HG03457 (cell line): ENCODE measurements around the gene JPH3.

Source experiments
- ATAC-seq: cut with Tn5 transposase; IDR thresholded peaks from one replicate; pipeline ENCODE4 v1.9.1; 2021; ENCODE audit warnings: moderate number of reproducible peaks; ENCODE audit not compliant: unreplicated experiment

Gene JPH3

GRCh38 chr16:87598431-87598830 is 3.9 kb upstream of the JPH3 start:
- ATAC-seq = no peak

DNA sequence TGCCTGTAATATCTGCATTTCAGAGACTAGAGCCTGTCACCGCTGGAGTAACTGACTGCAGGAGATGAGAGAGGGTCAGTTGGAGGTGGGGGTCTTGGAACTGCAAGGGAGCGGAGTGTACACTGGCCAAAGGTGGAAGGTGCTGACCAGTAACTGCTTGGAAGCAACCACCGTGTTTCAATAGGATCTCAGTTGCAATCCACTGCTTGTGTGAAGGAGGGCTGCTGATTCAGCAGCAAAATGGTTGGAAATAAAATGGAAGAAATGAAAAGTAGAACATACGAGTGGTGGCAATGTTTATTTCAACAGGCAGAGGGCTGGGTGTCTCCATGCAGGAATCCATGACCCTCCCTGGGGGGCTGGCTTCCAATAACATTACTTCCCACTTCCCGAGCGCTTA is 2.1 kb upstream of the JPH3 start:
- no peak for ATAC-seq

DNA sequence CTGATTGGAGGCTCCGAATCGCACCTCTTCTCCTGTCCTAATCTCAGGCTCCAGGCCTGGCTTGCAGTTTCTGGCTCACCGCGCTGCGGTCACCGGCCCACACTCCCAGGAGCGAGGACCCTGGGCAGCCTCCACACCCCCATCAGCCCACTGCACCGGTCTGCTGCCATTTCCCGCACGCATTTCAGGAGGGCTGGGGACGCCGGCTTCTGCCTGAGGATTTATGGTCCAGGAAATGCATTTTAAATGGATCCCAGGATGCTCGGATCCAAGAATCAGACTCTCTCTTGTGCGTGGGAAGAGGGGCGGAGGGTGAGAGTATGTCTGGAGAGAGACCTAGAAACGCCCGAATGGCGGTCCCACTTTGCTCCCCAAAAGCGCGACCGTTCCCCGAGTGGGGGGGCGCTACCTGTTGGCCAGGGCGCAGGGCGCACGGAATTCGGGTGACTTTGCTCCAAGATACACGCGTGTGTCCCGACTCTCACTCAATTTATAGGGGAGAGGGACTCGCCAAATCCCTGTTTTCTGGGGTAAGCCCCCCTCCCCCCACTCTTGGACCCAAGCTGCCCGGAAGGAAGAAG is 817 bp upstream of the JPH3 start:
- no peak for ATAC-seq

DNA sequence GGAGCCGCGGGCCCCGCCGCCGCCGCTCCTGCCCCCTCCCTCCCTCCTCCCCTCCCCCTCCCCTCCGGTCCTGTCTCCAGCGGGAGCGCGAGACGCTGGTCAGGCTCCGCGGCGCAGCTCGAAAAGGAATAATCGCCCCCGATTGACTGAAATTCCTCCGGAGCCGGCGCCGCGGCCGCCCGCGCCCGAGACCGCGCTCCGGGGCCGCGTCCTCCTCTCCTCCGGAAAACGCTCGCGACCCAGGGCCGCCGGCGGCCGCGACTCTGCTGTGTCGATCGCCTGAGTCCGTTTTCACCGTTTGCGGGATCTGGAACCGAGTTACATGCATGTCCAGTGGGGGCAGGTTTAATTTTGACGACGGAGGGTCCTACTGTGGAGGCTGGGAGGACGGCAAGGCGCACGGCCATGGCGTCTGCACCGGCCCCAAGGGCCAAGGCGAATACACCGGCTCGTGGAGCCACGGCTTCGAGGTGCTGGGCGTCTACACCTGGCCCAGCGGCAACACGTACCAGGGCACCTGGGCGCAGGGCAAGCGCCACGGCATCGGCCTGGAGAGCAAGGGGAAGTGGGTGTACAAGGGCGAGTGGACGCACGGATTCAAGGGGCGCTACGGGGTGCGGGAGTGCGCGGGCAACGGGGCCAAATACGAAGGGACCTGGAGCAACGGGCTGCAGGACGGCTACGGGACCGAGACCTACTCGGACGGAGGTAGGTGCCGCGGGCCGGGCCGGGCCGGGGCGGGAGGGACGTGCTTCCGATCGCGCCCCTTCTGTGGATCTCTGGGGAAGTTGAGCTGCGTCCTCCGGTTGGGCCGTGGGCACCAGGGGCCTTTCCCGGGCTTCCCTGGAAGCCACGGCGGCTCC is 744 bp downstream of the JPH3 start:
- ATAC-seq = no peak

GRCh38 chr16:87603684-87604633 is 1.7 kb downstream of the JPH3 start:
- ATAC-seq = no peak

DNA sequence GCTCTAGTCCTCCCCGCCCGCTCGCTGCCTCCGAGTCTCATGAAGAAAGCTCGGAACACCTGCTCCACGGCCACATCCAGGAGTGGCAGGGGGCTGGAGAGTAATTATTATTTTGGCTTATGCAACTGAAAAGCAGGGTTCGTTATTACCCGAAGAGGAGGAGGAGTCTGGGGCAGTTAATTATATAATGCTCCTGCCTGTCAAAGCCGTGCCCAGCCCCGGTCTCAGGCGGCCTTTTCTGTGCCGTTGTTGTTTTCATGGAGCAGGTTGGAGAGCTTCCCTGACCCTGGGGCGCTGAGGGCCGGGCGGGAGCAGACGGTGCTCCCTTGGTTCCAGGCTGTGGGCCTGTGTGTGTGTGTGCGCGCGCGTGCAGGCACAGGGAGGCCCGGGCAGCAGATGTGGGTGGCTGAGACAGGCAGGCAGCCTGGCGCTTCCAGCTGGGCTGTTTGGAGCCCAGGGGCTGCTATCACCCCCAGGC is 2.4 kb downstream of the JPH3 start:
- ATAC-seq = no peak

DNA sequence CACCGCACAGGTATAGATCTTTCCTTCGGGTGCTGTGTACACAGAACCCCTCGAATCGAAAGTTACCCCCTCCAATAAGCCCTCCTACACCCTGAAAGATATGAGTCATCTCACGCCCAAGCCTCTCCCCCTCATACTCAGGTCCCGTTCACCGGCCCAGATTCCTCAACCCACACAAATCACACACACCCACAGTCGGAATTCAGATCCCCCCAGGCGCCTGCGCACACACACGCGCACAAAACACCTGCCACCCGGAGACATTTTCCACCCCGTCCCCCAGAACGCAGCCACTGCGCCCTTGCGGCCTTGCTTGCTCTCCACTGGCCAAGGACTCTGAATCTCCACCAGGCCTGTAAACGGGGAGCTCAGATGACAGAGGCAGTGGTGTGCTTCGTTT is 4.9 kb downstream of the JPH3 start:
- no peak for ATAC-seq

GRCh38 chr16:87607871-87608270 is 5.6 kb downstream of the JPH3 start:
- ATAC-seq = no peak

DNA sequence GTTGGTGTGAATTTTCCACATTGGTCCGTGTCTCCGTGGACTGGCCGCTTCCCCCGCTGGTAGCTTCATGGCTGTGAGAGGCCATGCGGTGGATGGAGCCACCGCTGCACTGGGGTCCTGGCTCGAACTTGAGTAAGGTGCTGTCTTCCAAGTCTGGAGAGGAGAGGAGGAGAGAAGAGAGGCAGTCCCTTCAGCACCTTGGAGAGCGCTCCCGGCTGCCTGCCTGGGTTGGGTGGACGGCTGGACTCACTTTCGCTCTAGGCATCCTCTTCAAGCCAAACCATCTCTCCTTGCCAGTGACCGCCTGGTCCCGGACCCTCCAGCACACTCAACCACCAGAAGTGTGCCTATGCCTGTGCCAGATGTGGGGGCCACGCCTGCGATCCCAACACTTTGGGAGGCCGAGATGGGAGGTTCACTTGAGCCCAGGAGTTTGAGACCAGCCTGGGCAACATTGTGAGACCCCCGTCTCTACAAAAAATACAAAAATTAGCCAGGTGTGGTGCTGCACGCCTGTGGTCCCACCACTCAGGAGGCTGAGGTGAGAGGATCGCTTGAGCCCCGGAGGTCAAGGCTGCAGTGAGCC is 6.2 kb downstream of the JPH3 start:
- no peak for ATAC-seq

GRCh38 chr16:87610026-87610425 is 7.7 kb downstream of the JPH3 start:
- no peak for ATAC-seq

DNA sequence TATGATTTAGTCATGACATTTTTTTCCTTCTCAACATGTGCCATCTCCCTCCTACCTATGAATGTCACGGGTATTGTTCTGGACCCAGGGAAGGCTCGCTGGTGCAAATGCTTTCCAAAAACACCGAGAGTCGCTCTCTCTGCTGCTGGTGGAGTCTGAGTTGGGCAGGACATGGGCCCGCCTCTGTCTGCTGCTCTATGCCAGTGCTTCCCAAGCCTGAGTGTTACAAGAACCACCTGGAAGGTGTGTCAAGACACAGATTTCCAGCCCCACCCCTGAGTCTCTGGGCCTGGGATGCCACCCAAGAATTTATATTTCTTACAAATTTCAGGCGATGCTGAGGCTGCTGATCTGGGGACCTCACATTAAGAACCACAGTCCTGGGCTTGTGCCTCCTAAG is 9.1 kb downstream of the JPH3 start:
- no peak for ATAC-seq

DNA sequence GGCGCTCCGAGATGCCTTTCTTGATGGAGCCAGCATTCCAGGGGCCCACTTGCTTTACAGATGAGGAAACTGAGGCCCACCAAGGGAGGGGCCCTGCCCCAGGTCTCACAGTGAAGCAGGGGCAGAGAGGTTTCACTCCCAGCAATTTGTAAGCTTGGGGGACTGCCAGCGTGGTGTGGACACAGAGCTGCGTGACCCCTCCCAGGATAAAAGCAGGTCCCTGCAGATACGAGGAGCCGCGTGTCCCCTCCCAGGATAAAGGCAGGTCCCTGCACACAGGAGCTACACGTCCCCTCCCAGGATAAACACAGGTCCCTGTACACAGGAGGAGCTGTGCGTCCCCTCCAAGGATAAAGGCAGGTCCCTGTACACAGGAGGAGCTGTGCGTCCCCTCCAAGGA is 11.7 kb downstream of the JPH3 start:
- ATAC-seq = no peak

- ATAC-seq = no peak
Measured at GRCh38 chr16:87615621-87616041, 13.3 kb downstream of the JPH3 start.

DNA sequence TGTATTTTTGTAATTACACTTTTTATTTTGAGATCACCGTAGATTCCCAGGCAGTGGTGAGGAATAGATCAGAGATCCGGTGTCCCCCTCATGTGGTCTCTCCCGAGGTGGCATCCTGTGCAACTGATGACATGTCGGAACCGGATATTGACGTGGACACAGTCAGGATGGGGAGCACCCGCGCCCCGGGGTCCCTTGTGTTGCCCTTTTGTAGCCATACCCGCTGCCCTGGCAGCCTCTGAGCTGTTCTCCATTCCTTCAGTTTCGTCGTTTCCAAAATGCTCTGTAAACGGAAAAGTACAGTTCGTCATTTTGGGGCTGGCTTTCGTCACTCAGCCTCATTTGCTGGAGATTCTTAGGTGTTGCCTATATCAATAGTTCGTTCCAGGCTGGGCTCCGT is 14.2 kb downstream of the JPH3 start:
- no peak for ATAC-seq

DNA sequence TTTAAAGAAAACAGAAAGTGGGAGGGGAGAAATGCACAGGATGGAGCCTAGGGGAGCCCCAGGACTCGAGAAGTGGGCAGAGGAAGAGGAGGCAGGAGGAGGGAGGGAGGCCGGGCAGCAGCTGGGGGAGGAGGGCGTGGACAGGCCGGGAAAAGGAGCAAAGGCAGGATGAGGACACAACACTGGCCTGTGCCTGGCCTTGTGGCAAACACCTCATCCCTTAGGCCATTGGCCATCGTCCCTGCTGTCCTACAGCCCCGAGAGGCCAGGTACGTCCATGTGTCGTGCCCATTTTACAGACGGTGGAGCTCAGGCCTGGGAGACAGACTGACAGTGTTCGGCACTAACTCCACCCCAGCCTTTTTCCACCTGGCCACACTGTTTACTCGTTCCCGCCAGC is 15.9 kb downstream of the JPH3 start:
- ATAC-seq = no peak

DNA sequence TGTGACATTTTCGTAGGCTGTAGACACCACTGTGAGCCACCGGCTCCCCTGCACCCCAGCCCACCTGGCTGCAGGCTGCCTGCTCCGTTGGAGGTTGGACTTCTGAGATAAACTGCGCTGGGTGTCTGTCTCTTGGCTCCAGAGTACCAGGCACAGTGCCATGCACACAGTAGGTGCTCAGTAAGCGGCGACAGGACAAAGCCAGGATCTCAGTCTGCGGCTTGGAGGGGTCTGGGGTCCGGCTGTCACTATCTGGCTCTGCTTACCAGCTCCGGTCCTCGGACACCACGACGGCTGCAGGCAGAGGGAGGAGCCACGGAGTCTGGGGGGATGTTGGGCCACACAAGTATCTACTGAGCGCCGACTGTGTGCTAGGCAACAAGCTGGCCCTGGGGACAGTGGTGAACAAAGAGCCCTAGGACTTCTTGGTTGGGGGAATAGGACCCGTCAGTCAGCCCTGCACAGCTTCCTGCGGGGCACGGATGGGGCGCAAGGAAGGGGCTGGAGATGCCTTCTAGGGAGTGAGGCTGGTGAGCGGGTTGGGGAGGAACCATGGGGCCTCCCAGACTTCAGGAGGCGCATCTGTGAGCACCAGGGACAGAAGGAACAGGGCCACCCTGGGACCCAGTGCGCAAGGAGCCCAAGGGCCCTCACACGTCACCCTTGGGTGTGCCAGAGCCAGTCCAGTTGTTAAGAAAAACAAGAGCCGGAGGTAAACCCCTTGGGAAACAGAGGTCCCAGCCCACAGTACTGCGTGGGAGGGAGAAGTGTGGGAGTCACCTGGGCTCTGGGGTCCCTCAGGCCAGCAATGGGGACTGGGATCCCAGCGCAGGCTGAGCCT is 17.3 kb downstream of the JPH3 start:
- no peak for ATAC-seq

DNA sequence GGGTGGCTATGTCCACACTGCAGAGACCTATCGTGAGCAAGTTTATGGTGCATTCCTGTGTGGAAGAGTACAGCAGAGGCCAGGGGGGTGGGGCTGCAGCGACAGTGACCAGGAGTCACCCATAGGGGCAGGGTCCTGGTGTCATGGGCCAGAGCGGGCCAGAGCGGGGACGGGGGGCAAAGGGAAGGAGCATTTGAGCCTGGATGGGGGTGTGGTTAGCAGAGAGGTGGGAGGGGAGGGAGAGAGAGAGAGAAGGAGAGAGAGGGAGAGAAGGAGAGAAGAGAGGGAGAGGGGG is 17.8 kb downstream of the JPH3 start:
- no peak for ATAC-seq

- ATAC-seq = no peak
Measured at GRCh38 chr16:87621550-87621829, 19.2 kb downstream of the JPH3 start.

GRCh38 chr16:87621976-87622713 is 19.8 kb downstream of the JPH3 start:
- no peak for ATAC-seq

GRCh38 chr16:87622756-87623319 is 20.5 kb downstream of the JPH3 start:
- ATAC-seq = no peak
